NCI-H2227 (cell line): ENCODE measurements around the gene KCNMA1.
A peak's percentile ranks its signal among the peaks of the same experiment; 100 is the strongest.
"Not testable (repeated sequence)": the region's sequence is repeated elsewhere in the genome, so short reads cannot be mapped to it uniquely, and the experiment has no call there.

ENCODE experiments used
- DNase-seq: peaks from one replicate; lab custom pipeline; 2025; ENCODE audit not compliant: unreplicated experiment; lab: John Stamatoyannopoulos, UW

The KCNMA1 gene

GRCh38 chr10:77664696-77665095 is 27.1 kb upstream of the KCNMA1 start:
- no peak for DNase-seq

GRCh38 chr10:77664008-77664407 is 26.4 kb upstream of the KCNMA1 start:
- peak; percentile 14 for DNase-seq

- DNase-seq: no peak
Observed at GRCh38 chr10:77661674-77662073, 24.1 kb upstream of the KCNMA1 start.

GRCh38 chr10:77661100-77661499 is 23.5 kb upstream of the KCNMA1 start:
- DNase-seq: peak; percentile 61

GRCh38 chr10:77659046-77659670 is 21.6 kb upstream of the KCNMA1 start:
- DNase-seq: not testable (repeated sequence)

GRCh38 chr10:77653210-77653609 is 15.6 kb upstream of the KCNMA1 start:
- DNase-seq: no peak

GRCh38 chr10:77649333-77650331 is 12.0 kb upstream of the KCNMA1 start:
- no peak for DNase-seq

- no peak for DNase-seq
Observed at GRCh38 chr10:77648472-77648871, 10.9 kb upstream of the KCNMA1 start.

GRCh38 chr10:77647543-77648293 is 10.1 kb upstream of the KCNMA1 start:
- no peak for DNase-seq

GRCh38 chr10:77644557-77645243 is 7.1 kb upstream of the KCNMA1 start:
- DNase-seq: no peak

- DNase-seq: peak; percentile 64
Observed at GRCh38 chr10:77643795-77644468, 6.3 kb upstream of the KCNMA1 start.

GRCh38 chr10:77641788-77642397 is 4.3 kb upstream of the KCNMA1 start:
- DNase-seq: peak; percentile 85

- DNase-seq: no peak
Observed at GRCh38 chr10:77641344-77641743, 3.7 kb upstream of the KCNMA1 start.

- no peak for DNase-seq
Observed at GRCh38 chr10:77640167-77640566, 2.6 kb upstream of the KCNMA1 start.

GRCh38 chr10:77639756-77640155 is 2.1 kb upstream of the KCNMA1 start:
- no peak for DNase-seq

GRCh38 chr10:77638321-77639101 is 903 bp upstream of the KCNMA1 start:
- DNase-seq: peak; percentile 54

GRCh38 chr10:77636967-77637531 is 559 bp downstream of the KCNMA1 start:
- DNase-seq: peak; percentile 22

- DNase-seq: no peak
Observed at GRCh38 chr10:77636282-77636966, 1.2 kb downstream of the KCNMA1 start.
